ENCODE measurements around the gene TNFAIP3.
A peak's percentile ranks its signal among the peaks of the same experiment; 100 is the strongest.
"Not testable (repeated sequence)": the region's sequence is repeated elsewhere in the genome, so short reads cannot be mapped to it uniquely, and the experiment has no call there.

The TNFAIP3 gene

GRCh38 chr6:137879885-137880745 is 13.1 kb downstream of the TNFAIP3 start:
- no peak for DNase-seq

GRCh38 chr6:137880746-137881521 is 13.9 kb downstream of the TNFAIP3 start:
- peak; percentile 40 for DNase-seq

GRCh38 chr6:137881522-137881886 is 14.4 kb downstream of the TNFAIP3 start:
- peak; percentile 38 for DNase-seq

GRCh38 chr6:137882225-137882961 is 15.3 kb downstream of the TNFAIP3 start:
- peak; percentile 43 for DNase-seq

GRCh38 chr6:137883400-137884148 is 16.5 kb downstream of the TNFAIP3 start:
- peak; percentile 58 for DNase-seq

- DNase-seq = peak; percentile 19
Measured at GRCh38 chr6:137884149-137884909, 17.3 kb downstream of the TNFAIP3 start.

GRCh38 chr6:137884910-137885229 is 17.8 kb downstream of the TNFAIP3 start:
- DNase-seq = not testable (repeated sequence)

- not testable (repeated sequence) for DNase-seq
Measured at GRCh38 chr6:137886226-137886625, 19.2 kb downstream of the TNFAIP3 start.

GRCh38 chr6:137890983-137891537 is 24.0 kb downstream of the TNFAIP3 start:
- no peak for DNase-seq

- no peak for DNase-seq
Measured at GRCh38 chr6:137892271-137892708, 25.2 kb downstream of the TNFAIP3 start.

GRCh38 chr6:137893181-137893580 is 26.1 kb downstream of the TNFAIP3 start:
- no peak for DNase-seq

- DNase-seq = no peak
Measured at GRCh38 chr6:137893726-137894125, 26.7 kb downstream of the TNFAIP3 start.

- not testable (repeated sequence) for DNase-seq
Measured at GRCh38 chr6:137894378-137894777, 27.3 kb downstream of the TNFAIP3 start.

GRCh38 chr6:137894779-137895385 is 27.8 kb downstream of the TNFAIP3 start:
- no peak for DNase-seq

- no peak for DNase-seq
Measured at GRCh38 chr6:137896647-137897046, 29.6 kb downstream of the TNFAIP3 start.

GRCh38 chr6:137900815-137901214 is 33.8 kb downstream of the TNFAIP3 start:
- no peak for DNase-seq

GRCh38 chr6:137901454-137901853 is 34.4 kb downstream of the TNFAIP3 start:
- DNase-seq = no peak

GRCh38 chr6:137902699-137903098 is 35.6 kb downstream of the TNFAIP3 start:
- DNase-seq = no peak

GRCh38 chr6:137903274-137903932 is 36.3 kb downstream of the TNFAIP3 start:
- no peak for DNase-seq
